Muscle of leg (tissue), 11 donors: ENCODE measurements around the gene SYT8. TPM values are rescaled to one million over a fixed set of nuclear protein-coding genes. Genes with fewer than 3 reads are reported as not detected.

ENCODE experiments used
- DNase-seq: peaks from one replicate; pipeline ENCODE4 v3.0.0; 2013
- H3K27ac ChIP-seq: one replicate; pipeline ENCODE4 v1.5.1; 2013; ENCODE audit warnings: mild to moderate bottlenecking, low read length, control low read depth
- H3K27me3 ChIP-seq: one replicate; pipeline ENCODE4 v1.6.1; 2013; ENCODE audit warnings: low read length; ENCODE audit not compliant: control insufficient read depth, insufficient read depth
- H3K36me3 ChIP-seq: one replicate; pipeline ENCODE4 v1.6.1; 2013; ENCODE audit warnings: low read length; ENCODE audit not compliant: control insufficient read depth, insufficient read depth
- H3K4me1 ChIP-seq: one replicate; pipeline ENCODE4 v1.6.1; 2013; ENCODE audit warnings: low read length; ENCODE audit not compliant: control insufficient read depth, insufficient read depth
- H3K4me3 ChIP-seq: one replicate; pipeline ENCODE4 v1.5.1; 2013; ENCODE audit warnings: low read length, control low read depth
- H3K9me3 ChIP-seq: replicated peaks from 2 replicates; pipeline ENCODE4 v1.6.1; 2013; ENCODE audit warnings: low read depth, low read length; ENCODE audit not compliant: control insufficient read depth
- WGBS: methylation state at CpG from one replicate; pipeline ENCODE4 v1.1.5; 2013; ENCODE audit warnings: missing lambda C conversion rate; ENCODE audit not compliant: insufficient coverage; 5-methylcytosine and 5-hydroxymethylcytosine counted together
- polyA plus RNA-seq, 8 donors: library from polyadenylated mRNA; unstranded; fragments of 120-200 nt; gene quantifications; one replicate each; pipeline versions ENCODE4 v1.2.1 to v1.2.3, GENCODE V29; 2013; ENCODE audit warnings: inconsistent platforms in 1 of 8, low replicate concordance in 1 of 8; ENCODE audit not compliant: insufficient read length in 8 of 8, insufficient read depth in 1 of 8
- total RNA-seq: library from RNA; stranded (reverse); fragments of 120-200 nt; gene quantifications from one replicate; pipeline ENCODE4 v1.2.4, GENCODE V29; 2013

The SYT8 gene
- total and polyA plus RNA-seq, 9 donors, result 0.27 to 1.7 (median 0.76) TPM

DNA sequence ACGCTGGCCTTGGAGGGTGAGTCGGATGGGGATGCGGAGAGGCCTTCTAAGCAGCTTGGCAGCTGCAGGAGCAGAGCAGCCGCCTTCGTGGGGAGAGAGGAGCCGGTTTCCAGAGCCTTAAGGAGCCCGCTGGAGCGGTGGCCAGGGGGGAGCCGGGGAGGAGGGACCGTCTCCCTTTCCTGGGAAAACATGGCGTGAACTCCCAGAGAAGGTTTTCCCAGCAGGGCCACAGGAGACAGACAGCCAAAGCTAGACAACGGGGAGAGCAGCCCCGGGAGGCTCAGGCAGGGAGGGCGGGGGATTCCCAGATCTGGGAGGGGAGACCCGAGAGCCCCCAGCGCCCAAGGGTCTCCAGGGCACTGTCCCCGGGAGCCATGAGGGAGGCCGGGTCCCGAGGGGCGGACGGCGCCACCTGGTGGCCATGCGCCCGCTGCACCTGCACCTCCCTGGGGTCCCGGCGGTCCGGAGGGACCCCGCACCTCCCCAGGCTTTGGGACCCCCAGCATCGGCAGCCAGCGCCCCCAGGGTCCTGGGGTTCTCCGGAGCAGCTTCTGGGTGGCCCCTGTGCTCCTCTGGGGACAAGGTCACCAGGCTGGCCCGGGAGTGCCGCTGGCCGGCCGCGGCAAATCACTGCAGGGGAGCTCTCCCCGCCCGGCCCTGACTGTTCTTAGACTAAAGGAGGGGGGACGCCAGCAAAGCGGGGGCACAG lies 2.4 kb upstream of the SYT8 start:
- H3K36me3 ChIP-seq, result no peaks in the 10 kb centered on the region
- no peaks in the 10 kb centered on the region for H3K9me3 ChIP-seq
- H3K27ac ChIP-seq, result no peak overlapping the region
- H3K4me3 ChIP-seq, result no peak overlapping the region
- peaks cover 2% of the 10 kb centered on the region for H3K27me3 ChIP-seq
- peak; percentile 37 for DNase-seq
- peaks cover 81% of the 10 kb centered on the region for H3K4me1 ChIP-seq
- WGBS, result 7% methylated on average over 32 of the region's 40 CpGs

DNA sequence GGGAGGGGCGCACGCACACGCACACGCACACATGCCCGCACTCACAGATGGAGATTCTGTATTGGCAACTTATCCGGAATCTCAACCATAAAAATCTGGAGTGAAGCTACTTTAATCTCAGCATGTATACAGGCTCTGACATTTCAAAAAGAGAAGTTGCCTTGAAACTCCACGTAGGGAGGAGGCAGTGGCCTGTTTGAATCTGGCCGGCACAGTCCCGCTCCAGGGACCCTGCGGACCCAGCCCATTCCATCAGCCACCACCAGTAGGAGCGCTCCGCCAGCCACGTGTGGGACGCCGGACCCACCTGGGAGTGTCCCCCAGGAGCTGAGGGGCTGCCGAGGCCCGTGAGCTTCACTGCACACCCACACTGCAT lies 1.9 kb upstream of the SYT8 start:
- Histone ChIP-seq H3K4me3 (no peak overlapping the region), H3K4me1 (peaks cover 81% of the 10 kb centered on the region), H3K27me3 (peaks cover 2% of the 10 kb centered on the region), H3K36me3 (no peaks in the 10 kb centered on the region), H3K9me3 (no peaks in the 10 kb centered on the region), H3K27ac (no peak overlapping the region)
- 35% methylated on average over 12 of the region's 17 CpGs for WGBS
- no peak for DNase-seq

DNA sequence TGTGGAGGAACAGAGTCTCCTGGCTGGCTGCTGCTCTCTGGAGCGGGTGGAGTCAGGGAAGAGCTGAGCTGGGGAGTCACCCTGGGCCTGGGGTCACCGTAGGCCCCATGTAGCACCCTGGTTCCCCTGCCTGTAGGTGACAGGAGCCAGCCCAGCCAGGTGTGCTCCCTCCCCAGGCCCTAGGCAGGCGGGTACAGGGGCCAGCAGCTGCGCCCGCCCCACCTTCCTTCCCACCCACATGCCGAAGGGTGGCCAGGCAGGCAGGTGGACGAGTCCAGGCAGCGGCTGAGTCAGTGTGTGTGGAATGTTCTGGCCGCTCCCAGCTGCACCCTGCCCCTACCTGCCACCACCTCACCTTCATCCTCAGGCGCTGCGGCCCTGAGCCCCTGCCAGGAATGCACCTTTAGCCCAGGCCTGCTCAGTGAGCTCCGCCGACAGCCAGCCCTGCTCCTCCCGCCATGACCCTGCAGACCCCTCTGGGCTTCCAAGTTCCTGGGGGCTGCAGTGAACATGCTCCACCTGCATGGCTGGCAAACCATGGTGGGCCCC lies 654 bp upstream of the SYT8 start:
- no peaks in the 10 kb centered on the region for H3K9me3 ChIP-seq
- H3K4me1 ChIP-seq, result peaks cover 85% of the 10 kb centered on the region
- no peaks in the 10 kb centered on the region for H3K36me3 ChIP-seq
- WGBS, result 84% methylated on average over 7 of the region's 14 CpGs
- H3K4me3 ChIP-seq, result no peak overlapping the region
- peaks cover 2% of the 10 kb centered on the region for H3K27me3 ChIP-seq
- DNase-seq, result peak; percentile 10
- no peak overlapping the region for H3K27ac ChIP-seq

DNA sequence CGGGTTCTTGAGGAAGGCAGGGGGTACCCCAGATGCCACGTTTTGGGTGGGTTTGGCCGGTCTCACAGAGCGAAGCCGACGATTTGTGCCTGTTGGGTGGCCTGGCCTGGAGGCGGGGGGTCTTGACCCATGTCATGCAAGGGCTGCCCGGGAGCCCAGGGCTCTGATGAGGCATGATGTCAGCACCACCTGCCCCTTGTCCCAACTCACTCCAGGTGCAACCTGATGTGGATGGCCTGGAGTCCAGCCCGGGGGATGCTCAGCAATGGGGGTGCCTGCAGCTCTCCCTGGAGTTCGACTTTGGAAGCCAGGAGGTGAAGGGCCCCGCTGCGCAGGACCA lies 851 bp downstream of the SYT8 start:
- WGBS, result 87% methylated on average over 11 of the region's 12 CpGs
- no peak for DNase-seq
- Histone ChIP-seq H3K4me3 (no peak overlapping the region), H3K36me3 (no peaks in the 10 kb centered on the region), H3K27ac (no peak overlapping the region), H3K27me3 (peaks cover 2% of the 10 kb centered on the region), H3K4me1 (peaks cover 88% of the 10 kb centered on the region), H3K9me3 (no peaks in the 10 kb centered on the region)

DNA sequence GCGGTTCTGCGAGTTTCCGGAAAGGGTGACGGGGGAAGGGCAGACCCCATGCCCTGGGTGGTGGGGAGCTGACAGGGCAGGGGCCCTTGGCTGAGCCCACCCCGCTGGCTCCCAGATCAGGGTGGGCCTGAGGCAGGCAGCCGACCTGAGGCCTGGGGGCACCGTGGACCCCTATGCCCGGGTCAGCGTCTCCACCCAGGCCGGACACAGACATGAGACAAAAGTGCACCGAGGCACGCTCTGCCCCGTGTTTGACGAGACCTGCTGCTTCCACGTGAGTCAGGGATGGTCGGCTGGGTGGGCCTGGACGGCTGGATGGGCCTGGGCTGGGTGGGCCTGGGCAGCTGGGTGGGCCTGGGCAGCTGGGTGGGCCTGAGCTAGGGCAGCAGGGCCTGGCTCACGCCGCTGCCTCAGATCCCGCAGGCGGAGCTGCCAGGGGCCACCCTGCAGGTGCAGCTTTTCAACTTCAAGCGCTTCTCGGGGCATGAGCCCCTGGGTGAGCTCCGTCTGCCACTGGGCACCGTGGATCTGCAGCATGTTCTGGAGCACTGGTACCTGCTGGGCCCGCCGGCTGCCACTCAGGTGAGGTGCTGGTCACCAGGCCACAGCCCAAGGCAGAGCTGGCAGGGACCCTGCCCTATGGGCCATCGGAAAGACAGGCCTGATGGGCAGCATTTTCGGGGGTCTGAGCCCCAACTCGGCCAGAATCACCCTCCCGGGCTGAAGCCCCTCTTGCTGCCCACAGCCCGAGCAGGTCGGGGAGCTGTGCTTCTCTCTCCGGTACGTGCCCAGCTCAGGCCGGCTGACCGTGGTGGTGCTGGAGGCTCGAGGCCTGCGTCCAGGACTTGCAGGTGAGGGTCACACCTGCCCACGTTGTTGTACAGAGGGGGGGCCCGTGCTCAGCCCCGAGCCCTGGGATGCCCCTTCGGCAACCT lies 1.5 kb downstream of the SYT8 start:
- Histone ChIP-seq H3K27me3 (peaks cover 2% of the 10 kb centered on the region), H3K27ac (no peak overlapping the region), H3K4me3 (no peak overlapping the region), H3K36me3 (peaks cover 4% of the 10 kb centered on the region), H3K4me1 (peaks cover 92% of the 10 kb centered on the region), H3K9me3 (no peaks in the 10 kb centered on the region)
- 85% methylated on average over 42 of the region's 43 CpGs for WGBS
- peak; percentile 7 for DNase-seq

DNA sequence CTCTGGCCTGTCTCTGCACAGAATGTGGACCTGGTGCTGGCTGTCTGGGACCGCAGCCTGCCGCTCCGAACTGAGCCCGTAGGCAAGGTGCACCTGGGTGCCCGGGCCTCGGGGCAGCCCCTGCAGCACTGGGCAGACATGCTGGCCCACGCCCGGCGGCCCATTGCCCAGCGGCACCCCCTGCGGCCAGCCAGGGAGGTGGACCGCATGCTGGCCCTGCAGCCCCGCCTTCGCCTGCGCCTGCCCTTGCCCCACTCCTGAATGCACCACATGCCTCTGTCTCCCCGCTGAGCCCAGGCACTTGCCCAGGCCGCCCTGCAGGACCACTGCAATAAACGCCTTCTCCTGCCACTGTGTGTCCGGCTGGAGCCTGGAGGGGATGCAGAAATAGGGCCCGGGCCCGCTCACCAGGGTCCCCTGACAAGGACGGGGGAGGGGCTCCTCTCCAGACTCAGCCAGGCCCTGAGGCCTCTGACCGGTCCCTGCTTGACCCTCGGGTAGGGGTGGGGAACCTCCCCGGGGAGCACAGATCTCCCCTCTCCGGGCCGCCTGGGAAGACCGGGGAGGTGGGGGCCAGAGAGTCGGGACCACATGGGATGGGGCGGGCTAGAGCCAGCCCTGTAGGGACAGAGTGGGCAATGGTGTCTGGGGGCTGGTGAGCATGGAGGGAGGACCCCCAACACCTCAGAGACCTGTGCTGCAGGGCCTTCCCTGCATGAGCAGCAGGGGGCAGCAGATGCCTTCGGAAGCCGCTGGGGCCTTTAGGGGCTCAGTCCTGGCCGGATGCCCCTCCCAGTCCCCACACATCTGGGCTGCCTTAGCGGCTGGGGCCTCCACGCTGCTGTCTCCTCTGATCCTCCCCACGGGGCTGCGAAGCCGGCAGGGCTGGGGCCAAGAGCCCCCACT lies 2.6 kb downstream of the SYT8 start:
- 67% methylated on average over 23 of the region's 38 CpGs for WGBS
- DNase-seq, result peak; percentile 91
- H3K36me3 ChIP-seq, result peaks cover 12% of the 10 kb centered on the region
- peaks cover 92% of the 10 kb centered on the region for H3K4me1 ChIP-seq
- no peaks in the 10 kb centered on the region for H3K9me3 ChIP-seq
- no peaks in the 10 kb centered on the region for H3K27me3 ChIP-seq
- peak overlapping the region; percentile 95 for H3K27ac ChIP-seq
- no peak overlapping the region for H3K4me3 ChIP-seq

DNA sequence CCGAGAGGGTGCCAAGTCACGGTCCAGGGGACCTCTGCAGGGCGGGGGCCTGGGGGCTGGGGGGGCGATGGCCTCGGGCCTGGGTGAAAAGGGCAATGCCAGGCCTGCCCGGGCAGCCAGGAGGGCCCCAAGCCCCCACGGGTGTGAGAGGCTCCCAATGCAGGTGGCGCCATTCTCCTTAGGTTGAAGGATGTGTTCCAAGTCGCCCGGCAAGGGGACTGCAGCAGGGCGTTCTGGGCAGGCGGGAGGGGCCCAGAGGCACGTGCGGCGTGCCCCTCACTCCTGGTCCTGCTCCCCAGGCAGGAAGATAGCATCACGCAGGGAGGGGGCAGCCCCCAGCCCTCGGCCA lies 3.3 kb downstream of the SYT8 start:
- 19% methylated on average over 17 of the region's 17 CpGs for WGBS
- H3K27me3 ChIP-seq, result no peaks in the 10 kb centered on the region
- H3K9me3 ChIP-seq, result no peaks in the 10 kb centered on the region
- H3K4me3 ChIP-seq, result peak overlapping the region; percentile 8
- peak overlapping the region; percentile 95 for H3K27ac ChIP-seq
- peaks cover 12% of the 10 kb centered on the region for H3K36me3 ChIP-seq
- peaks cover 91% of the 10 kb centered on the region for H3K4me1 ChIP-seq
- no peak for DNase-seq

DNA sequence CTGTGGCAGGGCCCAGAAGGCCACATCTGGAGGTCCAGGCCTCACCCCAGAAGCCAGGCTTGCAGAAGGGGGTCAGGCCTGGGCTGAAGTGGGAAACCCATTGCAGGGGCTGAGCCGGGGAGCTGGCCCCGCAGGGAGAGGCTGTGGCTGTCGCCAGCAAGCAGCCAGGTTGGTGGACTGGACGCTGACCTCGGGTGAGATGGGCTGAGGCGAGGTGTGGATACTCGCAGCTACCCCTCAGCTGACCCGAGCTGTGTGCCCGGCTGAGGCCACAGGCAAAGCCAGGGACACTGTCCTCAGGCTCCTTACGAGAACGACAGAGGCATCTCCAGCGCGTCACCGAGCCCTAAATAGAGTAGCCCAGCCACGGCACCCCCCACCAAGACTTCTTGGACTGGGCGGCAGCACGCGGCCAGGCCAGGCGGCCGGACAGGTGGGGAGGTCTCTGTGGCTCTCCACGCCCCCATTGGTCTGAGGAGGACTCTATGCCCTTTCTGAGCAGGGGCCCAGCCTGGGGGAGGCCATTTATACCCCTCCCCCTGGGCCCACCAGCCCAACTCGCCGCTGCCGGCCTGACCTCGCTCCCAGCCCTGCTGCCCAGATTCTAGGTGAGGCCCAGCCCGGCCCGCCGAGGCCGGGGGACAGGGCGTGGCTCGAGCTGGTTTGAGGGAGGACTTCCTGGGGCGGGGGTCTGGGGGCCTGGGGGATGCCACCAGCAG lies 3.8 kb downstream of the SYT8 start, which contains the start of gene TNNI2:
Gene TNNI2, plus strand, starts transcription at position 556 of the 719 bp plus-strand sequence. CDS start 716 bp downstream, outside the sequence.
- H3K9me3 ChIP-seq, result no peaks in the 10 kb centered on the region
- peaks cover 90% of the 10 kb centered on the region for H3K4me1 ChIP-seq
- H3K36me3 ChIP-seq, result peaks cover 12% of the 10 kb centered on the region
- DNase-seq, result peak; percentile 83
- peak within 1 kb of the TSS; percentile 58 for H3K4me3 ChIP-seq
- H3K27me3 ChIP-seq, result no peaks in the 10 kb centered on the region
- 58% methylated on average over 9 of the region's 32 CpGs for WGBS
- peak within 1 kb of the TSS; percentile 95 for H3K27ac ChIP-seq

DNA sequence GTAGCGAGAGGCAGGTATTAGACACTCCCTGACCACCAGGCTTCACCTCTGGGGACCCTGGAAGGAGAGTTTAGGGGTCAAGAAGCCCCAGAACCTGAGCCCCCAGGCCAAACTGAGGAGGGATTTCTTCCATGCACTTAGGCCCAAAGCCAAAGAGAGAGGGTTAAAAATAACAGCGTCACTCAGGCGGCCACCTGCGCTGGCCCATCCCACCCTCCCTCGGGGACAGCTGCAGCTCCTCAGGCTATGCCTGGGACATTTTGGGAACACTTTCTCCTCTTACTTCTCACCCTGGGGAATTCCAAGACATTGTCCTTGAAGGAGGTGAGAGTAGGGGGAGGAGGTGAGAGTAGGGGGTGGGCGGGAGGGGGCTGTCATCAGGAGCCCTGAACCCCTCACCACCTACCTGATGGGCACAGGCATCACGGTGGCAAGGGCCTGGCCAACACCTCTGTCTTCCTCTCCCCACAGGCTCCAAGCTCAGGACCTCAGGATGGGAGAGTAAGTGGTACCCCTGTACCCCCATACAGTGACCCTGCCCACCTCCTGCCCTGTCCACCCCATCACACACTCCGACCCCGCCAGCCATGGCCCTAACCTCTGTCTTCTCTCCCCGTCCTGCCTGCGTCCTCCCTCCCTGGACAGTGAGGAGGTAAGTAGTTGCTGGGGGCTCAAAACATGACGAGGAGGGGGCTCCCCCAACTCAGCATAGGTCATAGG lies 4.6 kb downstream of the SYT8 start:
- Histone ChIP-seq H3K27me3 (no peaks in the 10 kb centered on the region), H3K9me3 (no peaks in the 10 kb centered on the region), H3K36me3 (peaks cover 12% of the 10 kb centered on the region), H3K4me3 (peak overlapping the region; percentile 58), H3K4me1 (peaks cover 90% of the 10 kb centered on the region), H3K27ac (peak overlapping the region; percentile 95)
- peak; percentile 72 for DNase-seq
- WGBS, result no CpG with 5 or more reads among the region's 12 CpGs
